Measurements from ENCODE around the gene SEC24D.

The SEC24D gene

DNA sequence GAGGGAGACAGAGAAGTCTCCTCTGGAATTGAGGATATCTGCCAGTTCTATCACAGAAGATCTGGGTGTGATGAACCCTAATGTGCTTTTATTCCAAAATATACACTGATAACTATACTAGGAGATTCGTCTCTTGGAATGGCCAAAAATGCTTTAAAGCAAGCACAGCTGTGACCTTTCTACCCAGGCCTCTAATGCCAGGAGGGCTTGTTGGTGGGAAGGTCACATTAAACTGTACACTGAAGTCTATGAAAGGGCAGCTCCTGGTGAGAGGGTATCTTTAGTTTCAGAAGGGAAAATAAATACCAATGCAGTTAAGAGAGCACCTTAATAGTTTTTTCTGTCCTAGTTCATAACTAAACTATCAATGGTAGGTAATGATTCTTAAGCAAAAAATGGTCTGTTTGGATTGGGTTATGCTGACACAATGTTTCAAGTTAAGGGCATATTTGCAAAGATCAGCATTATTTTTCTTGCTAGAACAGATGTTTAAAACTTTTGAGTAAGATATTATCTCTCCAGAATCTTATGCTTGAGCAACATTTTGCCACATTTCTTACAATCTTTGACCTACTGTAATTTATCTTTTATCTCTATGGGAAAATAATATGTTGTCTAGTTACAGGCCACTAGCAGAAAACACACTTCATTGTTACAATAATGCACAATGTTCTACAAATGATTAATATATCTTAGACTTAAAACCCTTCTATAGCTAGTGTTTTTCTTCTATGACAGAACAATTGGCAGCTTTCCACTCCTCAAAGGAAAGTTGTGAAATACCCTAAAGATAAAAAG is 59.6 kb downstream of the SEC24D start:
- no peak overlapping the region for H3K4me3 ChIP-seq (ENCODE audit: low read depth, low read length)
- DNase-seq = peak; percentile 32
- H3K27ac ChIP-seq = peak overlapping the region; percentile 34
- in situ Hi-C loops (cut with HindIII; ENCODE audit: low pct_ligation_motif_present, low sequenced_read_pairs) = no loop called here
- TF ChIP-seq, protein P1, sequence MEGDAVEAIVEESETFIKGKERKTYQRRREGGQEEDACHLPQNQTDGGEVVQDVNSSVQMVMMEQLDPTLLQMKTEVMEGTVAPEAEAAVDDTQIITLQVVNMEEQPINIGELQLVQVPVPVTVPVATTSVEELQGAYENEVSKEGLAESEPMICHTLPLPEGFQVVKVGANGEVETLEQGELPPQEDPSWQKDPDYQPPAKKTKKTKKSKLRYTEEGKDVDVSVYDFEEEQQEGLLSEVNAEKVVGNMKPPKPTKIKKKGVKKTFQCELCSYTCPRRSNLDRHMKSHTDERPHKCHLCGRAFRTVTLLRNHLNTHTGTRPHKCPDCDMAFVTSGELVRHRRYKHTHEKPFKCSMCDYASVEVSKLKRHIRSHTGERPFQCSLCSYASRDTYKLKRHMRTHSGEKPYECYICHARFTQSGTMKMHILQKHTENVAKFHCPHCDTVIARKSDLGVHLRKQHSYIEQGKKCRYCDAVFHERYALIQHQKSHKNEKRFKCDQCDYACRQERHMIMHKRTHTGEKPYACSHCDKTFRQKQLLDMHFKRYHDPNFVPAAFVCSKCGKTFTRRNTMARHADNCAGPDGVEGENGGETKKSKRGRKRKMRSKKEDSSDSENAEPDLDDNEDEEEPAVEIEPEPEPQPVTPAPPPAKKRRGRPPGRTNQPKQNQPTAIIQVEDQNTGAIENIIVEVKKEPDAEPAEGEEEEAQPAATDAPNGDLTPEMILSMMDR (IDR thresholded peaks at IDR 0.05; ENCODE audit: low read depth, low read length, missing control alignments) = no peak
- H3K36me3 ChIP-seq (replicated peaks) = peaks cover 13% of the 10 kb centered on the region
- no peaks in the 10 kb centered on the region for H3K27me3 ChIP-seq (replicated peaks)

DNA sequence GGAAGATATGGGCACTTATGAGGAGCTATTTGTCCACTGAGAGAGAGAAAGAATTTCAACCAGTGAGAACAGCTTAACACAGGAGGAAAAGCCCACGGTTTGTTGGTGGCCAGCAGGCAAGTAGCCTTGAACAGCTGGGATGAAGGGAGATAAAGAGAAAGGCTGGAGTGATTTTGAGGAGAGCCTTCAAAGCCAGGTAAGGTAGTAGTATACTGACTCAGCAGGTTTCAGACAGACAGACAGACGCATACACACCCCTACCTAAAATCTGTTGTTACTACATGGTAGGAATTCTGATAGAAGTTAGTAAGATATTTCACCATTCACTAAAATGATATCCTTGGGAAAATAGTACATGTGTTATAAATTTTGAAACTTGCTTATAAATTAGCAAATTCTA is 60.5 kb downstream of the SEC24D start:
- no peak overlapping the region for H3K4me3 ChIP-seq (ENCODE audit: low read depth, low read length)
- H3K27ac ChIP-seq = no peak overlapping the region
- TF ChIP-seq, protein P1 (IDR thresholded peaks at IDR 0.05; ENCODE audit: low read depth, low read length, missing control alignments) = no peak
- no peaks in the 10 kb centered on the region for H3K27me3 ChIP-seq (replicated peaks)
- in situ Hi-C loops (cut with HindIII; ENCODE audit: low pct_ligation_motif_present, low sequenced_read_pairs) = no loop called here
- no peak for DNase-seq
- H3K36me3 ChIP-seq (replicated peaks) = peaks cover 9% of the 10 kb centered on the region

DNA sequence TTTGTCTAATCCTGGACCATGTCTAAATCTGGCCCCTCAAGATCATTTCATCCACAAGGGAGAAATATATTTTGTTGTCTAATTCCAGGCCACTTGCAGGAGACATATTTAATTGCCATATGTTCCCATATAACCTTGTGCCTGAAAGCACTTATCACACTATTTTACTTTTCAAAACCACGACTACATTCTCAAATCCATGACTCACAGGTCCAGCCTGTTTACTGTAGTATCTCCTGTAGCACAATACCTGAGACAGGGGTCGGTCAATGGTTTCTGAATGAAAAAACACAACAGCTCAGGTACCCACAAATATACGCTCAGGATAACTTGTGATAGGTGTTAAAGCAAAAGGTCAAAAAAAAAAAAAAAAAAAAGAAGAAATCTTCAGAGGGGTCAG is 60.9 kb downstream of the SEC24D start:
- TF ChIP-seq, protein P1 (IDR thresholded peaks at IDR 0.05; ENCODE audit: low read depth, low read length, missing control alignments) = no peak
- H3K27me3 ChIP-seq (replicated peaks) = no peaks in the 10 kb centered on the region
- in situ Hi-C loops (cut with HindIII; ENCODE audit: low pct_ligation_motif_present, low sequenced_read_pairs) = loop anchor here (25.0 kb wide), 1 partner anchor 187 kb away; no protein-coding TSS in a partner anchor
- no peak overlapping the region for H3K27ac ChIP-seq
- H3K36me3 ChIP-seq (replicated peaks) = peaks cover 13% of the 10 kb centered on the region
- peak; percentile 31 for DNase-seq
- no peak overlapping the region for H3K4me3 ChIP-seq (ENCODE audit: low read depth, low read length)

DNA sequence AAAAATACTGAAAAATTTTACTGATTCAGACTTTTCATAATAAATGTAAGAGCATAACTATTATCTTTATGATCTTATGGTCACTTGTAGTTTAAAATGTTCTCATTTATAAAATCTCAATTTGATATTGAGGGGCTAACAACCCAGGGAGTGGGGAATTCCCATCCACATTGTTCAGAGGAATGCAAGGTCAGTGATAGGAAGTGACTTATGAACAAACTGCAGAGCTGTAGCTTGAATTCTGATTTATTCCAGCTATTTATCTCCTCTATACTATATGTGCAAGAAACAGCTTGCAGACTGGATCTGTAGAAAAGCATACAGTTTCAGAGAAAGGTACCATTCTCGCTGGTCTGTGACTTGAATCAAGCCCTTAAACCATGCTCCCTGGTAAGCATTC is 61.6 kb downstream of the SEC24D start:
- no peaks in the 10 kb centered on the region for H3K27me3 ChIP-seq (replicated peaks)
- DNase-seq = no peak
- peaks cover 16% of the 10 kb centered on the region for H3K36me3 ChIP-seq (replicated peaks)
- TF ChIP-seq, protein P1 (IDR thresholded peaks at IDR 0.05; ENCODE audit: low read depth, low read length, missing control alignments) = no peak
- in situ Hi-C loops (cut with HindIII; ENCODE audit: low pct_ligation_motif_present, low sequenced_read_pairs) = loop anchor here (25.0 kb wide), 1 partner anchor 188 kb away; no protein-coding TSS in a partner anchor
- no peak overlapping the region for H3K27ac ChIP-seq
- H3K4me3 ChIP-seq (ENCODE audit: low read depth, low read length) = no peak overlapping the region

DNA sequence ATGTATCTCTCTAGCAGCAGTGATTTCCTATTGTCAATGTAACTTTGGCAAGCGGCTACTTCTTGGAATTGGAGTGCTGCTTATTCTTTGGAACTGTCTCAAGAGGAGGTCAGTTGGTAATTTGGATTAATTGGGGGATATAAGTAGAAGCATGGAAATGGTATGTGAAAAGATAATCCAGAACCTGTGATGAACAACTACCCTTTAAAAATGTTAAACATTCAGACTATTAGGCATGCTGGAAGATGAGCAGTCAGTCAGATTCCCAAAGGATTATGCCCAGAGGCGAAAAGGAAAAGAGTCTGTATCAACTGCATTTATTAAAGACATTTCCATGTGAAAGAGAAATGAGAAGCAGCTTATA is 62.5 kb downstream of the SEC24D start:
- DNase-seq = no peak
- Histone ChIP-seq H3K27me3 (replicated peaks) (no peaks in the 10 kb centered on the region), H3K27ac (peak overlapping the region; percentile 13), H3K4me3 (ENCODE audit: low read depth, low read length) (no peak overlapping the region), H3K36me3 (replicated peaks) (peaks cover 19% of the 10 kb centered on the region)
- in situ Hi-C loops (cut with HindIII; ENCODE audit: low pct_ligation_motif_present, low sequenced_read_pairs) = loop anchor here (25.0 kb wide), 1 partner anchor 189 kb away; no protein-coding TSS in a partner anchor
- TF ChIP-seq, protein P1 (IDR thresholded peaks at IDR 0.05; ENCODE audit: low read depth, low read length, missing control alignments) = no peak

Measured in brain microvascular endothelial cell (primary cell).